ENCODE data around the gene TDO2.

DNA sequence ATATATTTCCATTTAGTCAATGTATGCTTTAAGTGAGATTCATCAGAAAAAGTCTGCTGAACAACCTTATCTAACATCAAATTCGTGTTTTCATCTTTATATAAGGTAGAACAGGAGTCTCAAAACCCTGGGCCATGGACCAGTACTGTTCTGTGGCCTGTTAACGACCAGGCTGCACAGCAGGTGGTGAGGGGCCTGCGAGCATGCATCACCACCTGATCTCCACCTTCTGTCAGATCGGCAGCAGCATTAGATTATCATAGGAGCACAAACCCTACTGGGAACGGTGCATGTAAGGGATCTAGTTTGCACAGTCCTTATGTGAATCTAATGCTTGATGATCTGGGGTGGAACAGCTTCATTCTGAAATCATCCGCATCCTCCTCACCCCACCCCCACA, 47.0 kb downstream of the TDO2 start:
- TF ChIP-seq POLR2A (IDR thresholded peaks at IDR 0.05; ENCODE audit: low read length) (no peak), GATA1 (IDR thresholded peaks at IDR 0.05; ENCODE audit: low read depth, low read length) (no peak)

Data from erythroblast (primary cell).